Ishikawa (cell line): ENCODE measurements around the gene RADIL.

Source experiments
- CEBPB ChIP-seq: IDR thresholded peaks from 2 replicates; pipeline ENCODE4 v1.6.1; 2012
- CREB1 ChIP-seq: IDR thresholded peaks from 2 replicates; pipeline ENCODE4 v1.6.1; 2012; ENCODE audit warnings: low read depth
- EGR1 ChIP-seq: IDR thresholded peaks from 2 replicates; pipeline ENCODE4 v1.6.1; 2012
- EP300 ChIP-seq: IDR thresholded peaks from 2 replicates; pipeline ENCODE4 v1.6.1; 2012; ENCODE audit warnings: borderline replicate concordance
- FOXM1 ChIP-seq: IDR thresholded peaks from 2 replicates; pipeline ENCODE4 v1.6.1; 2012; ENCODE audit warnings: low read depth, borderline replicate concordance
- MAX ChIP-seq: IDR thresholded peaks from 2 replicates; pipeline ENCODE4 v1.6.1; 2012
- NFIC ChIP-seq: IDR thresholded peaks from 2 replicates; pipeline ENCODE4 v1.6.1; 2012
- RAD21 ChIP-seq: IDR thresholded peaks from 2 replicates; pipeline ENCODE4 v1.6.1; 2012; ENCODE audit warnings: low read depth
- REST ChIP-seq: IDR thresholded peaks from 2 replicates; pipeline ENCODE4 v1.6.1; 2012; ENCODE audit warnings: low read depth, mild to moderate bottlenecking
- TAF1 ChIP-seq: IDR thresholded peaks from 2 replicates; pipeline ENCODE4 v1.6.1; 2012; ENCODE audit warnings: low read depth, mild to moderate bottlenecking
- TCF12 ChIP-seq: IDR thresholded peaks from 2 replicates; pipeline ENCODE4 v1.6.1; 2012; ENCODE audit warnings: low read depth
- TEAD4 ChIP-seq: IDR thresholded peaks from 2 replicates; pipeline ENCODE4 v1.6.1; 2012
- YY1 ChIP-seq: IDR thresholded peaks from 2 replicates; pipeline ENCODE4 v1.6.1; 2012; ENCODE audit warnings: low read depth
- ZBTB7A ChIP-seq: IDR thresholded peaks from 2 replicates; pipeline ENCODE4 v1.6.1; 2012; ENCODE audit warnings: low read depth
- TF ChIP-seq, protein P1 (sequence below): IDR thresholded peaks from 2 replicates; pipeline ENCODE4 v1.6.1; 2012

RADIL gene

DNA sequence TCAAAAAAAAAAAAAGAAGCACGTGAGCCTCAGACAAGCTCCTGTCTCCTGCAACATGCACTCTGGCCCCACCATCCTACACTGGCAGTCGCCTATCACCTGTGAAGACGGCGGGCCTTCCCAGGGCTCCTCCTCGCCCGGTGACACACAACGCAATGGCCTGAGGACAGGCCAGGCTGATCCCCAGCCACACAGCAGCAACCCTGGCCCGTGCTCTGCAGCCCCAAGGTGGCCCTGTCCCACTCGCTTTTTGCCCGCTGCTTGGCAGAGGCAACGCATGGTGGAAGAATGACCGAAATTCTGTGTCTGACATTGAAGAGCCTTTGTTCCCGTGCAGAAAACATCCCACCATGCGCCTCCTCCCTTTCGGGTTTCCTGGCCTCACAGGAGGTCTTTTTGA, 8.1 kb downstream of the RADIL start:
- TF ChIP-seq REST (no peak), RAD21 (no peak), TAF1 (no peak), FOXM1 (no peak), CEBPB (no peak), NFIC (no peak), YY1 (no peak), MAX (no peak), CREB1 (no peak), ZBTB7A (no peak), EP300 (no peak), TEAD4 (no peak), EGR1 (no peak), TCF12 (no peak)
- TF ChIP-seq, protein P1, sequence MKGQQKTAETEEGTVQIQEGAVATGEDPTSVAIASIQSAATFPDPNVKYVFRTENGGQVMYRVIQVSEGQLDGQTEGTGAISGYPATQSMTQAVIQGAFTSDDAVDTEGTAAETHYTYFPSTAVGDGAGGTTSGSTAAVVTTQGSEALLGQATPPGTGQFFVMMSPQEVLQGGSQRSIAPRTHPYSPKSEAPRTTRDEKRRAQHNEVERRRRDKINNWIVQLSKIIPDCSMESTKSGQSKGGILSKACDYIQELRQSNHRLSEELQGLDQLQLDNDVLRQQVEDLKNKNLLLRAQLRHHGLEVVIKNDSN: no peak

DNA sequence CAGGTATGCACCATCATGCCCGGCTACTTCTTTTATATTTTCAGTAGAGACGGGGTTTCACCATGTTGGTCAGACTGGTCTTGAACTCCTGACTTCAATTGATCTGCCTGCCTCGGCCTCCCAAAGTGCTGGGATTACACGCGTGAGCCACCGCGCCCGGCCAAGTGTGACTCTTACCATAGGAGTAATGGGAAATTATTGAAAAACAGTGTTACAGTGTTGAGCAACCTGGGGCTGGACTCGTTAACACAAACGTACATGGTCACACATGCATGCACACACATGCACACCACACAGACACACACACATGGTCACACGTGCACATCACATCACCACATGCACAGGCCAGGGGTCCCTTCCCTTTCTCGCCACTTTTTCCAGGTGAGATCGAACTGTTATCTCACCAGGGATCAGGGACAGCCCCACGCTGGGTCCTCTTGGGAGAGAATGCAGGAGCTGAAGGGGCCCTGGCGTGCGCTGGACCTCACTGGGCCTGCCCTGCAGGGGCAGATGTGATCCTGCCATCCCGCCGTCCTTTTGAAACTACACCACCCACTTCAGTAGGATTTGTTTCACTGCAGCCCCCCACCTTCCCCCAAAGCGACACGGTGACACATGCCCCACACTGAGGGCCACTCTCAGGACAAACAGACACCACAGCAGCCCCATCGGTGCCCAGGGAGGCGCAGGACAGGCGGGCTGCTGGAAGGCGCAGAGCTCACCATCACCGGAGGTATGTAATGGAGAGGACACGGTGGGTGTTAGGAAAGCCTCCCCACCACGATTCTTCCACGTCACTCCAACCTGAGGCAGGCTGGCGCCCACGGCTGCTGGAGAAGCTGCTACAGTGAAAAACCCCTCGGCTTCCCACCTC, 10.2 kb downstream of the RADIL start:
- TF ChIP-seq EP300: no peak
- TF ChIP-seq ZBTB7A: no peak
- no peak for TF ChIP-seq YY1
- TF ChIP-seq, protein P1: no peak
- TF ChIP-seq NFIC: no peak
- TF ChIP-seq TAF1: no peak
- no peak for TF ChIP-seq CREB1

- no peak for TF ChIP-seq CREB1
- TF ChIP-seq YY1: no peak
- TF ChIP-seq EP300: no peak
- TF ChIP-seq TAF1: no peak
- no peak for TF ChIP-seq NFIC
- no peak for TF ChIP-seq REST
- no peak for TF ChIP-seq CEBPB
- no peak for TF ChIP-seq TEAD4
These were observed 11.4 kb downstream of the RADIL start for GRCh38 chr7:4871930-4872675.

GRCh38 chr7:4871056-4871680, 12.3 kb downstream of the RADIL start:
- TF ChIP-seq ZBTB7A: no peak

DNA sequence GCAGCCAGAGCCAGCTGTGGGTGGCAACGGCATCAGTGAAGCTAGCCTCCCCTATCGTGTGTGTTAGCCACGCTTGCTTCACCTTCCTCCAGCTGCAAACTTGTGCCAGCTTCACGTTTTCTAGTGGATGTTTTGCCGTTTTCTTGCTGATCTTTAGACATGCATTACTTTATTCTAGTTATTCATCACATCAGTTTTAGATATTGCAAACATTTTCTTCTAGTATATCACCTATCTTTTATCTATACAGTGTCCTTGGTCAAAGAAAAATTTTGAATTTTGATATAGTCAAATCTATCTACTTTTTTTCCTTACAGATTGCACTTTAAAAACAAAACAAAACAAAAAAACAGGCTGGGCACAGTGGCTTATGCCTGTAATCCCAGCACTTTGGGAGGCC, 15.0 kb downstream of the RADIL start:
- no peak for TF ChIP-seq MAX
